ENCODE results near the gene SUSD6.

The SUSD6 gene

DNA sequence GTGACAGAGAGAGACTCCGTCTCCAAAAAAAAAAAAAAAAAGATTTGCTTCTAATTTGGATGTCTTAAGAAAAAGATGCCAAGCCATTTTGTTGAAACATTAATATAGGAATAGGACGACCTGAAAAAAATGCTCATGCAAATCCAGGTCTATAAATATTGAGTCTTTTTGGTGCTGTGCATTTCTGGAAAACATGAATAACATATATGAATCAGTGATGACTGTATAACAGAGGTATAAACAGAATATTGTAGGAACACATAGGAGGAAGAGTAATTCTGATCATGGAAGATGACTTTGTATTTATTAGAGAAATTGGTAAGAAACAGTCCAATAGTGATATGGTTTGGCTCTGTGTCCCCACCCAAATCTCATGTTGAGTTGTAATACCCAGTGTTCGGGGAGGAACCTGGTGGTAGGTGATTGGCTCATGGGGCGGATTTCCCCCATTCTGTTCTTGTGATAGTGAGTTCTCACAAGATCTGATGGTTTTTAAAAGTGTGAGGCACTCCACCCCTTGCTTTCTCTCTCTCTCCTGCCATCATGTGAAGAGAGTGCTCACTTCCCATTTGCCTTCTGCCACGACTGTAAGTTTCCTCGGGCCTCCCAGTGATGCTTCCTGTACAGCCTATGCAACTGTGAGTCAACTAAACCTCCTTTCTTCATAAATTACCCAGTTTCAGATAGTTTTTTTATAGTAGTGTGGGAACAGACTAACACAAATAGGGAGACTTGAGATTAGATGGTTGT is 152.5 kb downstream of the SUSD6 start:
- TF ChIP-seq TAF1 (IDR thresholded peaks at IDR 0.05; ENCODE audit: borderline replicate concordance, low read depth, low read length) = no peak
- no peak for TF ChIP-seq POLR2A (IDR thresholded peaks at IDR 0.05; ENCODE audit: low read depth, low read length)
- TF ChIP-seq POLR2AphosphoS5 (IDR thresholded peaks at IDR 0.05; ENCODE audit: low read depth, low read length) = no peak
- DNase-seq (ENCODE audit: insufficient read length) = no peak
- FAIRE-seq = no peak
